Raji (cell line): ENCODE data around the gene EFNA4.
A peak's percentile ranks its signal among the peaks of the same experiment; 100 is the strongest.

Experiments used
- POLR2A ChIP-seq: IDR thresholded peaks from 2 replicates; pipeline ENCODE4 v1.6.1; 2011; ENCODE audit warnings: low read depth, low read length, control low read depth; ENCODE audit not compliant: insufficient read depth

Gene EFNA4

DNA sequence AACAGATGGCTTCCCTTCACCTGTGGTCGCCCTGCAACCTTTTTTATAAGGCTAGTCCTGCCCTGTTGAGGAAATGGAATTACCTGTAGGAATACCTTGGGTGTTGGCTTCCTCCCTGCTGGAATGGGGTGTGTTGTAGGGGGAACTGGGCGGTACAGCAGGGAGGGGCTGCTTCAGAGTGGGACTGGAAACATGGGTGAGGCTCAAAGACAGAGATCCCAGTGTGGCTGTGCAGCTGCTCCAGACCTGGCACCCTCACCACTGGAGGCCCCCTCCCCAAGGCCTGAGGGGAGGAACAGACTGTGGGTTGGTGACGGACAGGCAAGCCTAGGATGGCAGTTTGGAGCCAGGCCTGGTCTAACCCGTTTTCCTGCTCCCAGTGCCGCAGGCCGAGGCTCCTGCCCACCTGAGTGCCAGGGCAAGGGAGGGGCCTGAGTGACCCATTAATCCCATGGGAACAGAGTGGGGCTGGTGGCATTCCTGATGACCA lies 19.6 kb downstream of the EFNA4 start:
- TF ChIP-seq POLR2A: no peak

DNA sequence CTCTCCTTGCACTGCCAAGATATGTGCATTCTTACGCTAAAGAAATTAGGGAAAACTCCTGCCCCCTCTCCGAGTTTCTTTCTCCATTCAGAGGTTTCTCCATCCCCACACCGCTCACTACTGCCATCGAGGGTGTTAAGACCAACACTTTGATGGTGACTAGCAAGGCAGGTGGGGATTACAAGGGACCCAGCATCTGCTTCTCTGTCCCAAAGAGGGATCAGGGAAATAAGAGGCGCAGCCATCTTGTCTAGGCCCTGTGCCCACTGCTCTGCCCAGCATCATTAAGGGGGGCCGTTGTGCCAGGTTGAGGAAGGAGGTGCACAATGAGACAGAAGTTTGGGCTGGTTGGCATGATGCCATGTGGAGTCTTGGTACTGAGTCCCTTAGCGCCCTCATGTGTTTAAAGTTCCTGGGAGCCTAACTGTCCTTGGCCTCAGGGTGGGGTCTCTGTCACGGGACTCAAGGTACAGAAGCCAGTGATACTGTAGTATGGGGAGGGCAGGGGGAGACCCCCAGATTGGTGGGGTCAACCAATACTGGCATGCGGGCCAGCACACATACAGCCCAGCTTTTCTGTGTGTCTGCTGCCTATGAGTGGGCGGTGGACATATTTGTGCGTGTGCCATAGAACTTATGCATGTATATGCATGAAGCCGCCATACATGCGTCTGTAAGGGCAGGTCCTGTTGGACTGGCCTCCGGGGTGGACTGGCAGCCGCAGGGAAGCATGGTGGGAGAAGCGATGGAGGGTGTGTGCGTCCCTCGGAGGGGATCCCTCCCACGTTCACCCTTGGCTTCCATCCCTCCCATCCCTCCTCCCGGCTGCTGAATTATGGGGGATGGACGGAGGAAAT lies 20.6 kb downstream of the EFNA4 start:
- no peak for TF ChIP-seq POLR2A

- peak; percentile 83 for TF ChIP-seq POLR2A
Measured at GRCh38 chr1:155084722-155085503, 21.4 kb downstream of the EFNA4 start.

GRCh38 chr1:155085504-155086127 lies 22.1 kb downstream of the EFNA4 start:
- no peak; the same call in 1 of the 2 replicates for TF ChIP-seq POLR2A

- TF ChIP-seq POLR2A: peak; percentile 47; the same call in 1 of the 2 replicates
Measured at GRCh38 chr1:155086128-155086741, 22.7 kb downstream of the EFNA4 start.

DNA sequence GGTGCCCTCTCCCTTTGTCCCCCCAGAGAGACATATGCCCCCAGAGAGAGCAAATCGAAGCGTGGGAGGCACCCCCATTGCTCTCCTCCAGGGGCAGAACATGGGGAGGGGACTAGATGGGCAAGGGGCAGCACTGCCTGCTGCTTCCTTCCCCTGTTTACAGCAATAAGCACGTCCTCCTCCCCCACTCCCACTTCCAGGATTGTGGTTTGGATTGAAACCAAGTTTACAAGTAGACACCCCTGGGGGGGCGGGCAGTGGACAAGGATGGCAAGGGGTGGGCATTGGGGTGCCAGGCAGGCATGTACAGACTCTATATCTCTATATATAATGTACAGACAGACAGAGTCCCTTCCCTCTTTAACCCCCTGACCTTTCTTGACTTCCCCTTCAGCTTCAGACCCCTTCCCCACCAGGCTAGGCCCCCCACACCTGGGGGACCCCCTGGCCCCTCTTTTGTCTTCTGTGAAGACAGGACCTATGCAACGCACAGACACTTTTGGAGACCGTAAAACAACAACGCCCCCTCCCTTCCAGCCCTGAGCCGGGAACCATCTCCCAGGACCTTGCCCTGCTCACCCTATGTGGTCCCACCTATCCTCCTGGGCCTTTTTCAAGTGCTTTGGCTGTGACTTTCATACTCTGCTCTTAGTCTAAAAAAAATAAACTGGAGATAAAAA lies 23.5 kb downstream of the EFNA4 start:
- TF ChIP-seq POLR2A: no peak

DNA sequence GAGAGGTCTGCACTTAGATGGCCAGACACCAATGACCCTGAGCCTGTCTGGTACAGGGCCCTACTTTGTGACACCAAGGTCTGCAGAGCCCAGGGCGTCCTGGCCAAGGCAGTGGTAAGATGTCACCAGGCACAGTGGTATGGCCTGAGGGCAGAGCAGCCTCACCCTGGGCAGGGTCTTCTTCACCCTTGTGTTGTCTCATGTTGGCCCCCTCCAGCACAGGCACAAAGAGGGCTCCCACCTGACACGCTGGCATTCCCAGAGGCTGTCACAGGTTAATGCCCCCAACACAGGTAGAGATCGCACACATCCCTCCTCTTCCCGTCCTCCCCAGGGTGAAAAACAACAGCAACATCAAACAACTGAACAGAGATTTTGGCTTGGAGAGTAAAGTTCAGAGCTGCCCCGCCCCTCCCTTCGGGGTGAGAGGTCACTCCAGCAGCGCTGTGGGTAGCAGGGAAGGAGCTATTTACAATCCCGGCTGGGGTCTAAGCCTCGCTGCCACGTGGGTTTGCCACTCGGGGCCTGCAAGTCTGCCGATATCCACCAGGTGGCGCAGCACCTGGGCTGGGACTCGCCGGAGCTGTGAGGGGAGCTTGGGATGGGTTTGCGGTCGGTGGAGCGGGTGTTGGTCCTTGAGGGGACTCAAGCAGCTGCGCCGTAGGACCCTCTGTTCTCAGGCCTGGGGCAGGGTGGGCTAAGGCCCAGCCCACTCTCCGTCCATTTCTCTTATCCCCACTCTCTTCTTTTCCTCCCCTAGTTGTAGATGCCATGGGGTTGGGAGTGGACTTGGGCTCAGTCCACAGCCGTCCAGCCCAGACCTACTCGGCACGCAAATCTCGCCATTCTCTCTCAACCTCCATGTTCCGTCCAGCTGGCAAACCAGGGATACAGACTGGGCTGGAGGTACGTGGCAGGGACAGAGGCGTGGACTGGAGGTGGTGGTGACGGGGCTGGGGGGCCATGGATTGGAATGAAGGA lies 27.8 kb downstream of the EFNA4 start:
- peak; percentile 27; the same call in 1 of the 2 replicates for TF ChIP-seq POLR2A

DNA sequence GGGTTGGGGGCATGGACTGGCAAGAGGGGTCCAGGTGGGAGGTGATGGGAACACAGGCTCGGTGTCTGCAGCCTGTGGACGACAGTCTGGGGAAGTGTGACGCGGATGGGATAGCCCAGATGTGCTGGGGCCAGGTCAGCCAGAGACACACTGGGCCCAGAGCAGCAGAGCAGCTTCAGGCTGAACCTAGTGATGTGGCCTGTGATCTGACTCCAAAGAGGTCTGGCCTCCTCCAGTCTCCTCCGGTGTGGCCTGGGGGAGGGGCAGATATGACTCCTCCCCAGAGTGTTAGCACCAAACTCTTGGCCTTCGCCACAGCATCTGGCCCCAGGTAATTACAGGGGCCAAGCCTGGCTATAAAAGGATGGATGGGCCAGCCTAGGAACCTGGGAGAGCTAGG lies 28.6 kb downstream of the EFNA4 start:
- TF ChIP-seq POLR2A: no peak

- TF ChIP-seq POLR2A: no peak
Measured at GRCh38 chr1:155092641-155093040, 29.1 kb downstream of the EFNA4 start.

DNA sequence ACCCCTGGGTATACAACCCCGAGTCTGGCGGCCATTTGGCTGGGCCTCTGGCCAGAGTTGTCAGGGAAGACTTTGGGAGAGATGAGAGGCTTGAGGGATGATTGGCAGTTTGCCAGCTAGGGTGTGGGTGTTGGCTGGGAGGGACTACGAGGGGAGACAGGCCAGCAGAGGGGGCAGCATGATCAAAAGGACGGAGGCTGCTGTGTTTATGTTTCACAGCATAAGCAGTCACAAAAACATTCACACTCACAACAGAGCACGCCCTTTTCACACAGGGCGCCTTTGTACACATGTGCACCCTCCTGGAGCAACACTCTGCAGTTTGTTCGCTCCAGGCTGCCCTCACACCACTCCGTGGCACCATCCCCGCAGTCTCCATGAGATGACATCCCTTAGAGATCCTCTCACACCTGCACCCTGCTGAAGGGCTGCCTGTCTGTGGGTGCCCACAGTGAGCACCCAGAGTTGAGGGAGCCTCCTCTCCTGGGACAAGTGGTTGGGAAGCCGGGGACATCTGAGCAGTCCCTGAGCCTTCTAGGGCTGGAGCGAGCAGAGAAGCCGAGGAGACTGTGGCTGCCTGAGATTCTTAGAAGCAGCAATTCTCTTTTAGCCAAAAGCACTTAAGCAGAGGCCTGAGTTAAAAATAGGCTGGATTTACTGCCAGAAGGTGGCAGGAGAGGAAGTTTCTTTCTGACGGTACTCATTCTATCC lies 30.5 kb downstream of the EFNA4 start:
- no peak for TF ChIP-seq POLR2A

DNA sequence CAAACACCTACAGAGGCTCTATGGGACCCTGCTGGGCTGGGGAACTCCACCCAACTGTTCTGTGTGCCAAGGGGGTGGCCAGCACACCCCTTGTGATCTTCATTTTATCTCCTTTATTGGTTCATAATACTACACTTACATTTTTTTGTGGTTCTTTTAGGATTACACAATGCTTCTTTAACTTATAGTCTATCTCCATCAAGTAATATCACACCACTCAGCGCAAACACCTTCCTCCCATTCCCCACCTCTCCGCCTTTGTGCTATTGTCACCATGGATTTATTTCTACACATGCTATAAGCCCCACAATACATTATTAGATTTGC lies 31.0 kb downstream of the EFNA4 start:
- TF ChIP-seq POLR2A: no peak

DNA sequence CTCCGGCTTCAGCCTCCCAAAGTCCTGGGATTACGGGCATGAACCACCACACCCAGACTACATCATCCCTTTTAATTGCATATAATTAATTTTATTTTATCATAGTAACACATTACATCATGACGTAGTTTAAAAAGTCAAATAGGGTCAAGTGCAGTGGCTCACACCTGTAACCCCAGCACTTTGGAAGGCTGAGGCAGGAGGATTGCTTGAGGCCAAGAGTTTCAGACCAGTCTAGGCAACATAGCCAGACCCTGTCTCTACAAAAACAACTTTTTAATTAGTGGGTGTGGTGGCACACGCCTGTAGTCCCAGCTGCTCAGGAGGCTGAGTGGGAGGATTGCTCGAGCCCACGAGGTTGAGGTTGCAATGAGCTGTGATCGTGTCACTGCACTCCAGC lies 35.8 kb downstream of the EFNA4 start:
- no peak for TF ChIP-seq POLR2A

DNA sequence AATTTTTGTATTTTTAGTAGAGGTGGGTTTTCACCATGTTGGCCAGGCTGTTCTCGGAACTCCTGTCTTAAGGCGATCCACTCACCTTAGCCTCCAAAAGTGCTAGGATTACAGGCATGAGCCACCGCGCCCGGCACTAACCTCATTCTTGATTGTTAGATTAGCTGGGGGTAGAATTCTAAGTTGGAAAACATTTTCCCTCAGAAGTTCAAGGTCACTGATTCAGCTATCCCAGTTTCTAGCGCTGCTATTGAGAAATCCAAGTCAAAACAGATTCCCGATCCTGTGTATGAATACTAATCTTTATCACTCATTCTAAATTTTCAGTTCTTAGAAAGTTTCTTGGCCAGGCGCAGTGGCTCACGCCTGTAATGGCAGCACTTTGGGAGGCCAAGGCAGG lies 39.8 kb downstream of the EFNA4 start:
- no peak for TF ChIP-seq POLR2A
